ENCODE measurements around the gene PPDPF.

The PPDPF gene

GRCh38 chr20:63521602-63522001, 1.0 kb downstream of the PPDPF start:
- DNase-seq (ENCODE audit: low spot score) = no peak
- no peak for TF ChIP-seq CTCF (IDR thresholded peaks at IDR 0.05; ENCODE audit: borderline replicate concordance, control extremely low read depth, extremely low read depth, insufficient read depth, missing control alignments)
- in situ Hi-C loops (cut with MboI; ENCODE audit: low sequenced_read_pairs, unreplicated experiment) = no loop called here

- no peak for TF ChIP-seq CTCF (IDR thresholded peaks at IDR 0.05; ENCODE audit: borderline replicate concordance, control extremely low read depth, extremely low read depth, insufficient read depth, missing control alignments)
- DNase-seq (ENCODE audit: low spot score) = no peak
- in situ Hi-C loops (cut with MboI; ENCODE audit: low sequenced_read_pairs, unreplicated experiment) = no loop called here
Measured at GRCh38 chr20:63522091-63522868, 1.7 kb downstream of the PPDPF start.

- DNase-seq (ENCODE audit: low spot score) = no peak
- in situ Hi-C loops (cut with MboI; ENCODE audit: low sequenced_read_pairs, unreplicated experiment) = no loop called here
- no peak for TF ChIP-seq CTCF (IDR thresholded peaks at IDR 0.05; ENCODE audit: borderline replicate concordance, control extremely low read depth, extremely low read depth, insufficient read depth, missing control alignments)
Measured at GRCh38 chr20:63522981-63523611, 2.5 kb downstream of the PPDPF start.

DNA sequence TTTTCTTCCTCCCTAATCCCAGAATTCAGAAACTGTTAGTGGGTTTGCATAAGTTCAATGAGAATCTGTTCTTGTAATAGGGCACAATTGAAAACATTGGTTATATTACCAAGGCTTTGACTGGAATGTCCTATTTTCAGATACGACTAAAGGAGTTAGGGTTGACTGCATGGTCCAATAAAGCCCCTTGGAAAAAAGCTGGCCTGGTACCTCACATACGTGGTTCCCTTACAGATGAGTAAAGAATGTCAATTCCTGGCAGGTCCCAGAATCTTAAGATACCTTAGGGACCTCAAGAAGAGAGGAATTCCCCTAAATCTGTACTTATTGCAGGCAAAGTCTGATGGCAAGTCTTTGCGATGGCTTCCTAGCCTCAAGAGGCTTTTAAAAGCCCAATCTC, 4.6 kb downstream of the PPDPF start:
- in situ Hi-C loops (cut with MboI; ENCODE audit: low sequenced_read_pairs, unreplicated experiment) = loop anchor here (25.0 kb wide), 1 partner anchor 337 kb away; the partner anchor contains the start of genes ABHD16B and TPD52L2
- no peak for DNase-seq (ENCODE audit: low spot score)
- TF ChIP-seq CTCF (IDR thresholded peaks at IDR 0.05; ENCODE audit: borderline replicate concordance, control extremely low read depth, extremely low read depth, insufficient read depth, missing control alignments) = no peak

- in situ Hi-C loops (cut with MboI; ENCODE audit: low sequenced_read_pairs, unreplicated experiment) = loop anchor here (25.0 kb wide), 1 partner anchor 336 kb away; the partner anchor contains the start of genes ABHD16B and TPD52L2
- no peak for DNase-seq (ENCODE audit: low spot score)
Measured at GRCh38 chr20:63525971-63526370, 5.4 kb downstream of the PPDPF start.

DNA sequence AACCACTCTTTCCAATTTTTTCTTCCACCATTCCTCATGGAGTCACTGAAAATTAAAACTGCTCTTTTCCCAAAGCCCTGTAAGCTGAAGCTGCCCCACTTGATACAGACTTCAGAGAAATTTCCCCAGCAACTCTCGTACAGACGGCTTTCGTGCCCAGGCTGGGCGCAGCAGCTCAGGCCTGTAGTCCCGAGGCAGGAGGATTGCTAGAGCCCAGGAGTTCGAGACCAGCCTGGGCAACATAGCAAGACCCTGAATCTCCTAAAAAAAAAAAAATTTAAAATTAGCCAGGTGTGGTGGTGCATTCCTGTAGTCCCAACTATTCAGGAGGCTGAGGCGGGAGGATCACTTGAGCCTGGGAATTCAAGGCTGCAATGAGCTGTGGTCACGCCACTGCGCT, 6.6 kb downstream of the PPDPF start:
- in situ Hi-C loops (cut with MboI; ENCODE audit: low sequenced_read_pairs, unreplicated experiment) = loop anchor here (25.0 kb wide), 1 partner anchor 335 kb away; the partner anchor contains the start of genes ABHD16B and TPD52L2
- TF ChIP-seq CTCF (IDR thresholded peaks at IDR 0.05; ENCODE audit: borderline replicate concordance, control extremely low read depth, extremely low read depth, insufficient read depth, missing control alignments) = no peak

More at GRCh38 chr20:63525971-63526370, 5.4 kb downstream of the PPDPF start:
- no peak for TF ChIP-seq CTCF (IDR thresholded peaks at IDR 0.05; ENCODE audit: borderline replicate concordance, control extremely low read depth, extremely low read depth, insufficient read depth, missing control alignments)

More for the DNA sequence above, 6.6 kb downstream of the PPDPF start:
- DNase-seq (ENCODE audit: low spot score) = no peak

Data from GM13976 (cell line).